NOMO-1 treated with DMSO at 0.1 percent for 48 hours (cell line): Measurements from ENCODE around the gene UMAD1.

Source experiments
- DNase-seq: peaks from one replicate; lab custom pipeline; 2025; ENCODE audit not compliant: unreplicated experiment; lab: John Stamatoyannopoulos, UW

Gene UMAD1

DNA sequence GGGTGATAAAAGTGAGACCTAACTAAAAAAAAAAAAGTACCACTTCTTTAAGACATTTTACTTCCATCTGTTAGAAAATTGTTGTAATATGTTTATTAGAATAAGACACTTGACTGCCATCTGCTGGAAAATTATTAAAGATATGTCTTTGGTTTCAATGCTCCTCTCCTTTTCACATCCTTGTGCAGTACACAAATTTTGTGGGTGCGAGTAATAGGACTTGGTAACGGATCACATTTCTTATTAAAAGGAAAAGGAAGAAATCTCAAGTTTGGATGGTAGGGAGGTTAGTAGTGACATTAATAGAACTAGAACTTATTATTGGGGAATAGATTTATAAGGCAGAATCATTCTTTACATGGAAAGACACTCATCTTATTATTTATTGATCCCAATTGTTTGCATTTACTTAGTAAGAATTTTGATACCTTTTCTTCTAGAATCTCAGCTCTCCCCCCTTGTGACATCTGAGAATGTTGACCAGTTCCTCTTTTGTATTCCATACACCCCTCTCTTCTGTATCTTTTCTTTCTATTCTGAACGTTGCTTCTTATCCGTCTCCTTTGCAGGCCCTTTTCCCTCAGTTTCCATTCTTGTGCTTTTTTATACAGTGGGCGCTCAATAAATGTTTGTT lies 120.9 kb downstream of the UMAD1 start:
- peak; percentile 40 for DNase-seq

DNA sequence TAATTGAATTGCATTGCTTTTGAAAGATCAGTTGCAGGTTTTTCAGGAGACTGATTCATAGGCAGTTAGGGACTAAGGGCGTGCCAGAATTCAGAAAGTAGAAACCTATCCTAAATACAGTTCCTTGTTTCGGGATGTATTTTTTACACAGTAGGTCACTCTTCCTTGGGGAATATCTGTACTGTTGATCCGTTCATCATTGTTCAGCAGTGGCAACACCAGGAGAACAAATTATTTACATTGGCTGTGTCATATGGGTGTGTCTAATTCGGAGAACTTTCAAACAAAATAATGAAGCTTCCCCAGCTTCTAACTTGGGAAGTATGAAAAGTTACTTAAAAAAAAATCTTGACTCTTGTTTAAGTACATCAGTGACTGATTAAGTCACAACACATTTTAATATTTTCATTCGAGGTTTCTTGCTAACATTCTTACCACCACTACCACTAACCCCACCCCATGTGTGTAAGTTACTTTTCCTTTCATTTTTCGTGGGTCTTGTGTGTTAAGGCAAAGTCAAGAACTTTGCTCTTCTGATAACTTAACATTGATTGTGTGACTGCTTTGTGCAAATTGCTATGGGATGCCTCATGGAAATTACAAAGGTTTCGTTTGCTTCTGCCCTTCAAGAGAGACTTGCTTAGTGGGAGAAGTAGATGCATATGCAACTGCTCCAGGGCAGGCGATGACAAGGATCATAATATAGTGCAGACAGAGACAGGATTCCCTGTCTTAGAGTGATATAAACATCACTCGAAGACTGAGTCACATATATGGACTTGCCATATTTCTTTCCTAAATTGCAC lies 121.6 kb downstream of the UMAD1 start:
- DNase-seq = peak; percentile 34

DNA sequence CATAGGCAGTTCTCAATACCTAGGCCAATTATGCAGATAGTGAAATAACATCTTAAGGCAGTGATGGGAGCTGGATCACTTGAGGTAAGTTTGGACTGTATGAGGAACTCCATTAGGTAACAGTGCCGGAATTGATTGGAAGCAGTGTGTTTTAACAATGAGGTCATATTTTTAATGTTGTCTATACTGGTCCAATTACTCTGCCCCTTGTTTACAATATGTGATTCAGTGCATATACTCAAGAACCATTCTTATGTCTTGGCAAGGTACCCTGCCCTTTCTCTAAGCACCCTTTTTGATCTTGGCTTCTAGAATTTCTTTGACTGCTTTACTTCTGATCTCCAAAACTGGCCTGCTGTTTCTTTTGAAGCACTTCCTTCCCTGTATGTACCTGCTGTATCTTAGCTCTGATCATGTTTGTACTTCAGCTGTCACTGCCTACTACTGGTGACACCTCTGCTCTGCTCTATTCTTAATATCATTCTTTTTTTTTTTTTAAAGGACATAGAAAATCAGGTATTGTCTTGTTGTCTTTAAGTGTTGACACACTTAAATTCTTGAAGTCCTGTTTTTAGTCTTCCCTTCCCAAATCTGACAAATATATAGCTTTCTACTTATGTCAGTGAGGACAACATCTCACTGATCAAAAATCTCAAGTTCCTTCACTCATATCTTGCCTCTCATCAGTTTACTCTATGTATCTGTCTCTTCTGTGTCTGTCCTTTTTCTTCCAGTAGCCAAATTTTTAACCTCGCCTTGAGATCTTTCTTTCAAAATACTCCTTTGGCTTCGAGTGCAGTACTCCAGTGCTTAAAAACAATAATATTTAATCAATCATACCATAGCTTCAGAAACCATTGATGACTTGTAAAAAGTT lies 124.2 kb downstream of the UMAD1 start:
- DNase-seq = no peak

DNA sequence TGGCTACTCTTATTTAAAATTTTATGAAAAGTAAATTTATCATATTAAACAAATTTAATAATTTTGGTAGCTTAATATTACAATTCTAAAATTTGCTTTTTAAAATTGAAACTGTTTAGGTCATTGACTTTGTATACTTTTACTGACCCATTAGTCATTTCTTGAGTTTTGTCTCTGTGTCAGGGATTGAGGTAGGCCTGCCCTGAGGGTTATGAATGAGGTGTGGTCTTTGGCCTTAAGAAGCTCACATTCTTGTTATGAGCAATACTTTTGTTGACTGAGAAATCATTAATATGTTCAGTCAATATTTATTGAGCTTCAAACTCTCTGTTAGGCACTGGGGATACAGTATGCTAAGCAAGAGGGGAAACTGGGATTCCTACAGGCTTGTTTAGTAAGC lies 124.9 kb downstream of the UMAD1 start:
- DNase-seq = no peak

- DNase-seq = no peak
Observed at GRCh38 chr7:7766671-7767070, 126.1 kb downstream of the UMAD1 start.

- DNase-seq = no peak
Observed at GRCh38 chr7:7768977-7769709, 128.6 kb downstream of the UMAD1 start.

DNA sequence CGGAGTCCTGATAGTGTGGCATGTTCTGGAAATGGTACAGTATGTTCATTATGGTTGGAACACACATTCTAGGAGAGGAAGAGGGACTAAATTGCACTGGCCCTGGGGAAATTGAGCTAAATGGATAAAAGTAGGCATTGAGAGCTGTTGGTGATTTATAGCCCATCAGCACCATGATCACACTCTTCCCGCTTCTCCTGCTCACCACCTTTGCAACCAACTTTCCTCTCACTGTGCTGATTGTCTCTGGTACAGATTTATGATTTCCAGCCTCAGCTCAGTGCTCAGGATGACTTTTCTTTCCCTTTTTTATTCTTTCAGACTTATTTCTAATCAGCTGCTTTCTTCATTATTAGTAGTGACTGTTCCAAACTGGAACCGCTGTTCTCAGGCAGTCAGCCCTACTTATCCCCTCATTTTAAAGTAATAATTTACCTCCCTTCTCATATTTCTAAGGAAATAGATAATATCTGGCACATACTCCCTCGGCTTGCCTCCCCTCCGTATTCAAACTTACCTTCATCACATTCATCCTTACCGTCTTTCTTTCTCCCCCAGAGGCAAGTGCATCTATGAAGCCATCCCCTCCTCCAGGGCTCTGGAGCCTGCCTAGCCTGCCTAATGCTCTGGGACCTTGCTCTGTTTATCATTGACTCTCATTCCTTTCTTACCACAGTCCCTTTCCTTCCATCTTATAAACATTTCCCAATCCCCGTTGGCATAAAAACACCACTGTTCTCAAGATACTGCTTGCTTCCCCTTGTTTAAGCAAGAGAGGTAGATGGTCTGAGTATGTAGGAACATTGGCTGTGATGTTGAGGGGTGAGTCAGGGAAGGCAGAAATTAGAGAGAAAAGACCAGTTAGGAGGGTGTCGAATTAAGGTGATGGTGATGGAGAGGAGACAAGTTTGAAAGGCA lies 129.4 kb downstream of the UMAD1 start:
- no peak for DNase-seq

- no peak for DNase-seq
Observed at GRCh38 chr7:7771452-7771851, 130.9 kb downstream of the UMAD1 start.

GRCh38 chr7:7772397-7772821 lies 131.9 kb downstream of the UMAD1 start:
- no peak for DNase-seq

GRCh38 chr7:7773334-7774309 lies 133.1 kb downstream of the UMAD1 start:
- no peak for DNase-seq

DNA sequence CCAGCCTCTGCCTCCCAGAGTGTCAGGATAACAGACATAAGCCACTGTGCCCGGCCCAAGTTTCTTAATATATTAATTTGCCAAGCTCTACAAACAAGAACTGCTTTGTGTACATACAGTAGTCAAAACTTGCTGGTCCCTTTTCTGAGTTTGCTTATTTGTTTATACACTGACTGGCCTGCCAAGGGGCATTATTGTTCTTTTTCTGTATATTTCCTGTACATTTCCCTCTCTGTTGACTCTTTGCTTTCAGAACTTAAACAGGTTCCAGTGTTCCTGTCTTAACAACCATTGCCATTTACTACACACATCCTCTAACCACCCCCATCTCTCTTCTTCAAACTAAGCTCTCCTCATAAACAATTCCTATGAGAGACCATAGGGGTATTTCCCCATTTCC lies 139.3 kb downstream of the UMAD1 start:
- no peak for DNase-seq

GRCh38 chr7:7783001-7783400 lies 142.4 kb downstream of the UMAD1 start:
- no peak for DNase-seq

GRCh38 chr7:7785344-7785973 lies 144.9 kb downstream of the UMAD1 start:
- no peak for DNase-seq

- DNase-seq = no peak
Observed at GRCh38 chr7:7786595-7786994, 146.0 kb downstream of the UMAD1 start.

- DNase-seq = no peak
Observed at GRCh38 chr7:7789551-7789988, 149.0 kb downstream of the UMAD1 start.

GRCh38 chr7:7790041-7790741 lies 149.6 kb downstream of the UMAD1 start:
- DNase-seq = no peak

GRCh38 chr7:7791523-7791922 lies 151.0 kb downstream of the UMAD1 start:
- no peak for DNase-seq

DNA sequence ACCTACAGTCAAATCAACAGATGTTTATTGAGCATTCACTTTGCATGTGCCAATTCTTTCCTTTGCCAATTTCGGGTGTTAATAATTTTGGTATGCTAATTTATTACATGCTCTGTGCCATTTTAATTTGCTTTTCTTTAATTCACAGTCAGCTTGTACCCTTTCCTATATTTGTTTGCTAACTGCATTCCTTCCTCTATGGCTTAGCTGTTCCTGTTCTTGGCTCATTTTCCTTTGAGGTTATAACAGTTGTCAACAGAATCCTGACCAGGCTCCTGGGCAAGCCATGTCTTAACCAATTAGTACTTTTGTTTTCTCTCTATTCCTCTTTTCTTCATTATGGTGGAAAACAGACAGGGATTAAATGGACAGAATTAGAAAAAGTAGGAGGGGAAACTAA lies 151.5 kb downstream of the UMAD1 start:
- no peak for DNase-seq
